ENCODE measurements around the gene CD244.
"Not testable (repeated sequence)": the region's sequence is repeated elsewhere in the genome, so short reads cannot be mapped to it uniquely, and the experiment has no call there.

CD244 gene

DNA sequence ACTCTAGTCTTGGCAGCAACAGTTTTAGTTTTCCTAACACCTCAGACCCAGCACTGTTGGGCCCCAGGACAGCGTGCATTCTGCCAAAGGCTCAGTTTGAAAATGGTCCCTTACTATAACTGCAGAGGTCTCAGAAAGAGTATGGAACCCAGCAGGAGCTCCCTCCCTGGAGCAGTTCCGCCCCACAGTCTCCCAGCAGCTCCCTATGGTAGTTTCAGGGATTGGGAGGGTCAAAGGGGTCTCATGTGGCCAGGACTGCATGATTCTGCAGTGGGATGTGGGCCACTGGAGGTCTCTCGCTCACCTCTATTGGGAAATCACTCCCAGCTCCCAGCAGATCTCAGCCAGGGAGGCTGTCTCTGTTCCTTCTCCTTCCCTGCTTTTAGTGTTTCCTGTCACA is 54.4 kb downstream of the CD244 start:
- DNase-seq, result no peak

DNA sequence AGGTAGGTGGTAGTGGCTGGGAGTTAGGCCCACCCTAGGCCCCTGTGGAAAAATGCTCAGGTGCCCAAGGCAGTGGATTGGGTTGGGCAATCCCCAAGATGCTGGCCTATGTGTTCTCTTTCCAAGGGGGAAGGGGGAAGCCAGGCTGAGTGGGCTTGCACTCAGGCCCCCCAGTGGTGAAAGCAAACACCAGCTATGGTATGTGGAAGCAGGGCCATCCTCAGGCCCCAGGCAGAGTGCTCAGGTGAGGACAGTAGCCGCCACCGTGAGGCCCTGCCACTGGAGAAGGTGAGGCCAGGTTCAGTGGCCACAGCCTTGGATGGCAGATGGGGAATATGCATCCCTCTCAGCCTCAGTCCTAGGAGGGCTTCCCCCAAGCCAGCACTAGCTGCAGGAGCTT is 54.9 kb downstream of the CD244 start:
- DNase-seq, result no peak

DNA sequence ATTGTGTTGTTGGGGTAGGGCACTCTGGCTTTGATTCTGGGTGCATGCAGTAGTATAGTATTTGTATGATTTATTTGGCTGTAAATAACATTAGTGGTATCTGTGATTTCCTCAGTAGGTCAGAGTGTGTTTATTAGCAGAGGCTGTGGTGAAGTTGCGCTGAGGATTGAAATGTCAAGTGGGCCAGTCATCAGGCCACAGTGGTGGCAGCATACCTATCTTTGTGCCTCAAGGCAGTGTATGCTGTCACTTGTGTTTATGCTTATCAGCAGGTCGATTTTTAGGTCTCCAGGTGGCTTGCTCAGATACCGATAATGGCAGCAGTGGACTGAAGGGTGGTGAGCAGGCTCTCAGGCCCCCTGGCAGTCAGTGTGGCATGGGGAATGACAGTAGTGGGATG is 55.4 kb downstream of the CD244 start:
- no peak for DNase-seq

DNA sequence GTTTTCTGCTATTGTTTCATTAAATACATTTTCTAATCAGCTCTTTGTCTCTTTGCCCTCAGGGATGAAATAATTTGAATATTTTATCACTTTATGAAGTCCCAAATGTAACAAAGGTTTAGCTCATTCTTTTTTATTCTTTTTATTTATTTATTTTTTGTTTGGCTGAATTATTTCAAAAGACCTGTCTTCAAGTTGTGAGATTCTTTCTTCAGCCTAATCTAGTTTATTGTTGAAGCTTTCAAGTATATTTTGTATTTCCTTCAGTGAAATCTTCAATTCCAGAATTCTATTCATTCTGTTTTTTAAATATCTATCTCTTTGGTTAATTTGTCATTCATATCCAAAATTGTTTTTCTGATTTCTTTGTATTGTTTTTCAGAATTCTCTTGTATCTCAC is 55.9 kb downstream of the CD244 start:
- no peak for DNase-seq

DNA sequence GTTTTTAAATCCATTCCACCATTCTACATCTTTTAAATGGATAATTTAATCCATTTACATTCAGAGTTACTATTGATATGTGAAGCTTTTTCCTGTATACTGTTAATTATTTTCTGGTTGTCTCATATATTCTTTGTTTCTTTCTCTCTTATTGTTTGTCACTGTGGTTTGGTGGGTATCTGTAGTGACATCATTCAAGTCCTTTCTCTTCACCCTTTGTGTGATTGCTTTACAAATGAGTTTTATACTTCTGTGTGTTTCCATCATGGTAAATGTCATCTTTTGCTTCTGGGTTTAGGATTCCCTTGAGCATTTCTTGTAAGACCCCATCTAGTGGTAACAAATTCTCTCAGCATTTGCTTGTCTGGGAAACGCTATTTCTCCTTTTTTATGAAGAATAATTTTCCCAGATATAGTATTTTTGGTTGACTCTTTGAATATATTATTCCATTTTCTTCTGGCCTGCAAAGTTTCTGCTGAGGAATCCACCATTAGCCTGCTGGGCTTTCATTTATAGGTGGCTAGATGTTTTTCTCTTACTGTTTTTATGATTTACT is 56.5 kb downstream of the CD244 start:
- DNase-seq, result no peak

DNA sequence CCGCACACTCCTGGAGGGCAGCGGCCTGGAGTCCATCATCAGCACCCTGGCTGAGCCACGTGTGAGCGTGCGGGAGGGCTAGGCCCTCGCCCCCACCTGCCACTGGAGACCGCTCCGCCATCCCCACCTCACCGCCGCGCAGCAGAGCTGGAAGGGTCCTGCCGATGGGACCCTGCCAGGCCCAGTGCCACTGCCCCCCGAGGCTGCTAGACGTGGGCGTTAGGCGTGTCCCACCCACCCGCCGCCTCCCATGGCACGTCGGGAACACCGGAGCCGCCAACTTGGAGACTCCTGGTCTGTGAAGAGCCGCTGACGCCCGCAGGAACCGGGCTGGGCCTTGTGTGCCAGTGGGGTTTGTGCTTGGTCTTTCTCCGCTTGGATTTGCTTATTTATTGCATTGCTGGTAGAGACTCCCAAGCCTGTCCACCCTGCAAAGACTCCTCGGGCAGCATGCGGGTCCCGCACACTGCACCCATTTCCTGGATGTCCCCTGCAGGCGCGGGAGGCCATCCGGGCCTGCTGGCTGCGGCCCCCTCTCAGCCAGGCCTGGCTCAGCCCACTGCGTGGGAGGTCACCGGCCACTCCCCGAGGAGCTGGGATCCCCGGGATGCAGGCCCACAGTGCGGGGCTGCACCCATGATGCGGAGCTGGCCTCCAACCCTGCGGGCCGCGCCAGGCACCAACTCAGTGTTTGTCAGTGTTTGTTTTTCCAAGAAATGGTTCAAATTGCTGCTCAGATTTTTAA is 60.7 kb downstream of the CD244 start:
- DNase-seq, result no peak

DNA sequence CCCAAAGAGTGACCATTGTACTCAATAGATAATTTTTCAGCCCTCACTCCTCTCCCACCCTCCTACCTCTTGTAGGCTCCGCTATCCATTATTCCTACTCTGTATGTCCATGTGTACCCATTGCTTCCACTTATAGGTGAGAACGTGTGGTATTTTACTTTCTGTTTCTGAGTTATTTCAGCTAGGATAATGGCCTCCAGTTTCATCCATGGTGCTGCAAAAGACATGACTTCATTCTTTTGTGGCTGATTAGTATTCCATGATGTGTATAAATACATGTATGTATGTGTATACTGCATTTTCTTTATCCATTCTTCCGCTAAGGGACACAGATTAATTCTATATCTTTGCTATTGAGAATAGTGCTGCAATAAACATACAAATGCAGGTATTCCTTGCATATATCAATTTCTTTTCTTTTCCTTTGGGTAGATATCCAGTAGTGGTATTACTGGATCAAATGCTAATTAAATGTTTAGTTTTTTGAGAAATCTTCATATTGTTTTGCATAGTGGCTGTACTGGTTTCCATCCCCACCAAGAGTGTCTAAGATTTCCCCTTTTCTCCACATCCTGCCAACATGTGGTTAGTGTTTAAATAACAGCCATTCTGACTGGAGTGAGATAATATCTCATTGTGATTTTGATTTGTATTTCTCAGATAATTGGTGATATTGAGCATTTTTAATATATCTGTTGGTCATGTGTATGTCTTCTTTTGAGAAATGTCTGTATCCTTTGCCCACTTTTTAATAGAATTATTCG is 61.9 kb downstream of the CD244 start:
- no peak for DNase-seq

DNA sequence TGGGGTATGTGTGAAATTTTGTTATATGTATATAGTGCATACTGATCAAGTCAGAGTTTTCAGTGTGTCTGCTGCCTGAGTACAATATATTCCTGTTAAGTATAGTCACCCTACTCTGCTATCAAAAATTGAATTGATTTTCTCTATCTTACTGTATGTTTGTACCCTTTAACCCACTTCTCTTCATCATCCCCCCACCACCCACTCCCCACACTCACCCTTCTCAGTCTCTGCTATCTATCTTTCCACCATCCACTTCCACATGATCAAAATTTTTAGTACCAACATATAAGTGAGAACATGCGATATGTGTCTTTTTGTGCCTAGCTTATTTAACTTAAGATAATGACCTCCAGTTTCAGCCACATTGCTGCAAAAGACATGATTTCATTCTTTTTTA is 62.5 kb downstream of the CD244 start:
- no peak for DNase-seq

DNA sequence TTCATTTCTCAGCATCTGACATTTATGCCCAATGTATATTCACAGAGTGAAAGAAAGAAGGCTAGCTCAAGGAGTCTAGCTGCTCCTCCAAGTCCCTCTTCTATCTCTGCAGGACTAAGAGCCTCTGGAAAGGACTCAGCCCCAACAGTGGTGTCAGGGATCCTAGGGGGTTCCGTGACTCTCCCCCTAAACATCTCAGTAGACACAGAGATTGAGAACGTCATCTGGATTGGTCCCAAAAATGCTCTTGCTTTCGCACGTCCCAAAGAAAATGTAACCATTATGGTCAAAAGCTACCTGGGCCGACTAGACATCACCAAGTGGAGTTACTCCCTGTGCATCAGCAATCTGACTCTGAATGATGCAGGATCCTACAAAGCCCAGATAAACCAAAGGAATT is 63.0 kb downstream of the CD244 start:
- DNase-seq, result no peak

DNA sequence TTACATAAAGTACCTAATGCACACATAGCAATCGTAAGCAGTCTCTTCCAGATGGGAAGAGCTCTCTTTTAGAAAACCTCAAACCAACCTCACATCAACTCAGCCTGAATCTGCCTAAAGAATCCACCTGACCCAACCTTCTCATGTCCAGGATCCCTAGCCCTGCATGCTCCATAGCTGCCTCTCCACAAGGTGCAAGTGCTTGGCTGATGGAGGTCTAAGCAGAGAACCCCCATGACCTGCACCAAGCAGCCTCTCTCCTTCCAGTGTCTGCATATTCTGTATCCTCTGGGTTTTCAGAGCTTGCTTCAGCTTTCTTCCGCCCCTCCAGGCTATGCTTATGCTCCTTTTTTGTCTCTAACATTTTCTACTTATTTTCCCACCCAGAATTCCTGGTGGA is 64.2 kb downstream of the CD244 start:
- no peak for DNase-seq

DNA sequence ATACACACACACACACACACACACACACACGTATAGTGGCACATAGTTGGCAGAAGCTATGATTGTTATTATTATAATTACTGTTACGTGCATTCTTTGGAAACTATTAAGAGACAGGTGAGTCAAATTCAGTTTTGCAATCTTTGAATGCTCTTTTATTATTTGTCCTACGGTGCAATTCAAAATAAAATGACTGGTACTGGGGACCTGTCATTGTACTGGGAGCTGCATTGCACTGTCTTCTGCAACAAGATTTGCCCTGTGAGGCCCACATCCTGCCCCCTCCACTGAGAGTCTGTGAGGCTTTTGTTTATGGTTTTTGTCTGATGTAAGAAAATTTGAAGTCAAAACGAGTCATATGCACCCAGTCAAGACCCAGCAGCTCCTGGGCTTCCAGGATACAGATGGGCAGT is 64.8 kb downstream of the CD244 start:
- DNase-seq, result no peak

DNA sequence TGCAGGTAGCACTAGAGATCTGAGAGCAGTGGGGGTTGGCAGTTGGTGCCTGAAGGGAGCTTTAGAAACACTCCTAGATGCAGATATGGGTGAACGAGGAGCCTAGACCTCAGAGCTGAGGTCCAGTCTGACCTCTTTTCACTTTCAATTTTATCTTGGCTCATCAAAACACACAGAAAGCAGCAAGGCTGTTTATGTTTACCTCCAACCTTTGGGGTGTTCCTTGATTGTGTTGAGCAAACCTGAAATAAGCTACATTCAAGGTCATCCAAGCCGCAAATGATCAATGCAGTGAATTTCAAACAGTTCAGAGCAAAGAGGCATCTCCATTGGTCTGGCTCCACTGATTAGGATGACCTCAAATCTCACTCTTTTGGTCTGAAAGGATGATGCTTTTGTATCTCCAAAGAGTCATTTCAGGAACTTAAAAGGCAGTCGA is 65.4 kb downstream of the CD244 start:
- no peak for DNase-seq

DNA sequence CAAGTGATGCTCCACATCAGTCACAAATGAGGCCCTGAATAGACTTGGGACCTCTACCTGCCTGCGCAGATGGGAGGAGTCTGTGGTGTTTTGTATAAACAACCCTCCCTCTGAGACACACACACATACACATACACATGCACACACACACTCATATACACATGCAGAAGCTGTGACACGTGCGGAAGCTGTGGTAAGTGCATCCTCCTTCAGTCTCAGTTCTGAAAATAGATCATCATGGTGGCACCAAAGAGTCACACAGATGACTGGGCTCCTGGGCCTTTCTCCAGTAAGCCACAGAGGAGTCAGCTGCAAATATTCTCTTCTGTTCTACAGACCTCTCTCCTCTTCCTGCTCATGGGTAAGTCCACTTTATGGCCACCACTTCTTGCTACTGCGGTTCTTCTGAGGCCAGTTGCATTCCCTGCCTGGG is 66.7 kb downstream of the CD244 start, which contains the start of gene LY9:
LY9 (plus strand) TSS at position 224 of the 433 bp plus-strand sequence; CDS start at position 238, 14 bp downstream.
- no peak for DNase-seq

DNA sequence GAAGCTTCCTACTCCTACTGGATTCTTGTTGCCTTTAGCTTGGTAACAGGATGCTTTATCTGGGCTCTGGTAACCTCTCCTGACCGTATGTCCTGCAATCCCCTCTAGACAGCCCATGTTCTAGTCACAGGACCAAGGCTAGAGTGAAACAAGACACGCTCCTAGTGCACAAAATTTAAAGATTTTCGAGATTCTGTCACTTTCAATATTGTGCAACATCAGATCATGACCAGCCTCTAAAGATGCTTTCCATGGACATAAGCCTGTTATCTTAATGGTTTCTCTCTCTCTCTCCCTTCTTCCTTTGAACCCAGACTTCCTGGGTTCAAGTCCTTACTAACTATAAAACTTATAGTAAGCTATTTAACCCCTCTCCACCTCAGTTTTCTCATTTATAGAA is 68.3 kb downstream of the CD244 start:
- no peak for DNase-seq

DNA sequence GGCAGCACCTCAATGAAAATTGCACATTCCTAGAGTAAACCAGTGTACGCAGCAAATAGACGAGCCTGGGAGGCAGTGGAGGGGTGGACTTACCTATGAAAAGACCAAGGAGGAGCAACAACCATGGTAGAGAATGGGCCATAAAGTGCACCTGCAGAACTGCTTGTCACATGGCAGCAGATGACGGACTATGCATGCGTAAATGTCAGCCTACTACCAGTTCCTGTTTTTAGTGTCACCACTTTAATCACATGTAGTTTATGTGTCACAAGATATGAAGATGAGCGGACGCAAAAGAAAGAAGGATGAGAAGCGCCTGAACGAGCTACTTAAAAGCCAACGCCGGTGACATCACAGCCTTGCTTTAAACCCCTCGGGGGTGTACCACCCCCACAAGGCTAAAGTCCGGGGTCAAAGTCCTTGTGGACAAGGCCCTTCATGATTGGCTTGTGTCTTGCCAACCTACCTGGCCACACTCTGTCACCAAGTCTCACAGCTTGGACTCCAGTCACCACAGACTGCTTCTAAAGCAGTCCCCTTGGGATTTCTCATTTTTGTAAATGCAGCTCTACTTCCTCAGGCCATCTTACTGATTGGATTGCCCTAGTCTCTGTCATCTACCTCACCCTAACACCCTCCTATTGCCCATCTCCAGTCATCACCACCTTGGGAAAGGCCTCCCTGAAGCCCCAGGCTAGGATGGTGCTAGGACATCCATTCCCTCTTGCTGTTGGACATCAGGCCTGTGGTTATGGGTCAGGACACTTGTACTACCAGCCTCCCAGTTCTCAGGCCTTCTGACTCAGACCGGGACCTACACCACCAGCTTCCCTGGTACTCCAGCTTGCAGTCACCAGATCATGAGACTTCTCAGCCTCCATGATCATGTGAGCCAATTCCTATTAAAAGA is 72.7 kb downstream of the CD244 start:
- DNase-seq, result no peak

DNA sequence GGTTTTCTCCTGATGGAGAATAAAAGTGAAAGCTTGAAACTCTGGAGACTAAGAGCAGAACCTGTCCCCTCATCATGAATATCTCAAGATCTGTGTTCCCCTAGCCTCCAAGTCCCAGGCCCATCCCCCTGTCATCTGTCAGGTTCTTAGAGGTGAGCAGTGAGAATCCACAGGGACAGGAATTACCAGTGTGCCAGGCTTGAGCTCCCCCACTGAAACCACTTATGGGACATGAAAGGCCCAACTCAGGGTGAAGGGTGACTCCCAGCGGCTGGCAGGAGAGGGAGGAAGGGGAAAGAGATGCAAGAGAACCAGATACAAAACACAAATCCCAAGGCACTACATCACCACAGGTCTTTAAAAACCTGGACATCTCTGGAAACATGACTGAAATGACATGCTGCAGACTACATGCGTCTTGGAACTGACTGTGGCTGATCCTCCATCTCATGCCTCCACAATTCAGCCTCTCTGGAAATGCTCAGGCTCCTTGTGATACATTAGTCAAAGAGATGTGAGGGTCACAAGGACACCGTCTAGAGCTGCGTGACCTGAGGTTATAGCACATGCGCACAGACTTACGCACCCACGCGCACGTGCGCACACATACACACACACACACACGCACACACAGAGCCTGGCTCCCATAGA is 73.5 kb downstream of the CD244 start:
- DNase-seq, result no peak

DNA sequence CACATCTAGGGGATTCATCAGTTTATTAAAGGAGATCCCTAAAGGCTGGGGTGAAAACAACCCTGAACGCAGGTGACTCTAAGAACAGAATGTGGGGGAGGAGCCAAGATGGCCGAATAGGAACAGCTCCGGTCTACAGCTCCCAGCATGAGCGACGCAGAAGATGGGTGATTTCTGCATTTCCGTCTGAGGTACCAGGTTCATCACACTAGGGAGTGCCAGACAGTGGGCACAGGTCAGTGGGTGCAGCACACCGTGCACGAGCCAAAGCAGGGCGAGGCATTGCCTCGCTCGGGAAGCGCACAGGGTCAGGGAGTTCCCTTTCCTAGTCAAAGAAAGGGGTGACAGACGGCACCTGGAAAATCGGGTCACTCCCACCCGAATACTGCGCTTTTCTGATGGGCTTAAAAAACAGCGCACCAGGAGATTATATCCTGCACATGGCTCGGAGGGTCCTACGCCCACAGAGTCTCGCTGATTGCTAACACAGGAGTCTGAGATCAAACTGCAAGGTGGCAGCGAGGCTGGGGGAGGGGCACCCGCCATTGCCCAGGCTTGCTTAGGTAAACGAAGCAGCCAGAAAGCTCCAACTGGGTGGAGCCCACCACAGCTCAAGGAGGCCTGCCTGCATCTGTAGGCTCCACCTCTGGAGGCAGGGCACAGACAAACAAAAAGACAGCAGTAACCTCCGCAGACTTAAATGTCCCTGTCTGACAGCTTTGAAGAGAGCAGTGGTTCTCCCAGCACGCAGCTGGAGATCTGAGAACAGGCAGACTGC is 79.5 kb downstream of the CD244 start:
- not testable (repeated sequence) for DNase-seq

DNA sequence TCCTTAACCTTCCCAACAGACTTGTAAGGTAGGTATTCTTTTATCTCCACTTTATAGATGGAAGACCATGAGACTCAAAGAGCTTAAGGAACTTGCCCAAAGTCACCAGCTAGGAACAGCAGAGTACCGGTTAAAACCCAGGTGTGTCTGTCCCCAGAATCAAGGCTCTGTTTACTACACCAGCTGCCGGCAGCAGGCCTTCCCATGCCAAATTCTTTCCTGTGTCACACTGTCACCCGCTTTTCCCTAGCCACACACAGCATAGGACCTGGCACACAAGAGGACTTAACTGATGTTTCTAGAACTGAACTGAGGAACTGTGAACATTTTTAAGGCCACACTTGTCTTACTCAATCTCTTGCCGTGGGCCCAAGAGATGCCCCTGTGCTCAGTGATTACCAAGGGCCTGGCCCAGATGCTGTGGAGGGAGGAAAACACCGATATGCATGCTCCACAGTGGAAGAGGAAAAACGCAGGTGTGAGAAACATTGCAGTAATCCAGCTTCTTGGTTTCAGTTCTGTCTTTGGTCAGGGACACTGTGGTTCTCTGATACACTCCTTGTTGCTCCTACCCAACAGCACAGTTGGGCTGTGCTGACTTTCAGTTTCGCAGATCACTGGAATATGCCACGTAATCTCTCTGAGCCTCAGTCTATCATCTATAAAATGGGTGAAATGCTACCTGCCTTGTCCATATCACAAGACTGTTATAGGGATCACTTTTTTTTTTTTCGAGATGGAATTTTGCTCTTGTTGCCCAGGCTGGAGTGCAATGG is 80.6 kb downstream of the CD244 start:
- DNase-seq, result no peak

DNA sequence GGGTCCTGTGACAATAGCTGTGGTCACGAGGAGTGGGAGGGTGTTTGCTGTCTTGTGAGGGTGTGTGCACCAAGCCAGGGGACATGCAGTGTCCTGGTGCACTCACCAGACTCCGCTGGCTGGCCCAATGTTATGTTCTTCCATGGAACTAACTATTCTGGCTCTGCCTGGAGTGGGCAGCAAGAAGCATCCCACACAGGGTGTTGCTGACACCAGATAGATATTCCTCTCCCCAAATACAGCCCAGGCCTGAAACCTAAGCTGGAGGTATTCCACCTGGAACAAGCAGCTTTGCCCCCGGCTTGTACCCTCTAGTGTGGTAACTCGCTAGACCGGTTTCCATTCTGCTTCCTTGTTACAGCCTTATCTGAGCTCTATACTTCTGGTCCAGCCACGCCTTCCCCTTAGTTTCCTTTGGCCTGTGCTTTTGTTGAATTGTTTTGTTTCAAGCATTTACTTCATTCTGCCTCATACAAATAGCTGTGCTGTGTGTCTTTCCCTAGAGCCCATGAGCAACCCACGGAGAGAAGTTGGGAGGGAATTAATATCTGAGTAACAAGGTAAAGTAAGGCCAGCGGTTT is 81.4 kb downstream of the CD244 start:
- DNase-seq, result no peak

DNA sequence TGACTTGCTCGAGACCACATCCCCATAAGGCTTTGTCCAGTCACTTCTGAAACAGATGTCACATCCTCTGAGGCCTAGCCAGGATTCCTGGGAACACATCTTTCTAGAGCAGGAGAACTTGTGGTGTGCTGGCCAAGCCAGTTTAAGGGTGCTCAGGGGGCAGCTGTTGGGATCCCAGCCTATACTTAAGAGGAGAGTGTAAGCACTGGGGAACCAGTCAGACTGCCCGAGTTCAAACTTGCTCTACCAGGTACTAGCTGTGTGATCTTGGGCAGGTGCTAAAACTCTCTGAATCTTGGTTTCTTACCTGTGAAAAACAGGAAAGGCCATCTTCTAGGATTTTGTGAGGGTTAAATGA is 82.3 kb downstream of the CD244 start:
- no peak for DNase-seq
